Bronchial epithelial cell (primary cell): ENCODE measurements around the gene VPS18. TPM values are rescaled to one million over a fixed set of nuclear protein-coding genes. Genes with fewer than 3 reads are reported as not detected.
A peak's percentile ranks its signal among the peaks of the same experiment; 100 is the strongest.

ENCODE experiments used
- DNase-seq: peaks from one replicate; pipeline ENCODE4 v3.0.0-alpha.2; 2010; ENCODE audit warnings: low read depth
- FAIRE-seq: peaks from 2 replicates; lab custom pipeline; 2011; peaks lifted over from hg19 to GRCh38; lab: Jason Lieb, UNC
- H3K27me3 ChIP-seq: 2 replicates; pipeline ENCODE4 v1.5.1; 2011; ENCODE audit warnings: low read length; ENCODE audit not compliant: control insufficient read depth, insufficient read depth
- H3K36me3 ChIP-seq: 2 replicates; pipeline ENCODE4 v1.5.1; 2011; ENCODE audit warnings: low read length; ENCODE audit not compliant: control insufficient read depth, insufficient read depth
- H3K4me3 ChIP-seq: 2 replicates; pipeline ENCODE4 v1.5.1; 2011; ENCODE audit warnings: mild to moderate bottlenecking, low read depth, low read length, control low read depth
- CTCF ChIP-seq: IDR thresholded peaks from 2 replicates; pipeline ENCODE4 v1.5.1; 2011; ENCODE audit warnings: mild to moderate bottlenecking, moderate library complexity, low read length, control low read depth, inconsistent platforms; ENCODE audit not compliant: insufficient read depth, severe bottlenecking
- total RNA-seq: library from RNA; depleted of rRNA; stranded (reverse); fragments of >200 nt; gene quantifications from 2 replicates; pipeline ENCODE4 v1.2.1, GENCODE V29; 2014

VPS18 gene
- total RNA-seq, 1 donor from 2014 or later: 26.3 TPM

- FAIRE-seq (no peak), DNase-seq (peak; percentile 80)
- H3K4me3 ChIP-seq: peak overlapping the region; percentile 91
- no peaks in the 10 kb centered on the region for H3K27me3 ChIP-seq
- H3K36me3 ChIP-seq: peaks cover 22% of the 10 kb centered on the region
- peak; percentile 22 for TF ChIP-seq CTCF
These were observed 46.9 kb upstream of the VPS18 start for GRCh38 chr15:40847223-40847961.

- FAIRE-seq: no peak
- H3K4me3 ChIP-seq: no peak overlapping the region
- no peaks in the 10 kb centered on the region for H3K27me3 ChIP-seq
- no peak for DNase-seq
- no peak for TF ChIP-seq CTCF
- peaks cover 42% of the 10 kb centered on the region for H3K36me3 ChIP-seq
These were observed 43.6 kb upstream of the VPS18 start for GRCh38 chr15:40850576-40851112.

- DNase-seq (no peak), FAIRE-seq (no peak)
- H3K36me3 ChIP-seq: peaks cover 52% of the 10 kb centered on the region
- H3K27me3 ChIP-seq: no peaks in the 10 kb centered on the region
- no peak overlapping the region for H3K4me3 ChIP-seq
- no peak for TF ChIP-seq CTCF
These were observed 41.7 kb upstream of the VPS18 start for GRCh38 chr15:40852529-40852928.

GRCh38 chr15:40853241-40853890 is 40.9 kb upstream of the VPS18 start:
- FAIRE-seq: no peak
- no peak for TF ChIP-seq CTCF
- Histone ChIP-seq H3K4me3 (no peak overlapping the region), H3K36me3 (peaks cover 49% of the 10 kb centered on the region), H3K27me3 (no peaks in the 10 kb centered on the region)
- no peak for DNase-seq

GRCh38 chr15:40854161-40854560 is 40.1 kb upstream of the VPS18 start:
- Histone ChIP-seq H3K4me3 (no peak overlapping the region), H3K36me3 (peaks cover 52% of the 10 kb centered on the region)
- FAIRE-seq: no peak

More at GRCh38 chr15:40854161-40854560, 40.1 kb upstream of the VPS18 start:
- no peak for TF ChIP-seq CTCF
- no peak for DNase-seq
- no peaks in the 10 kb centered on the region for H3K27me3 ChIP-seq
